Mesenchymal stem cell (in vitro differentiated cells and primary cell): ENCODE data around the gene KIF2B.
"Not testable (repeated sequence)": the region's sequence is repeated elsewhere in the genome, so short reads cannot be mapped to it uniquely, and the experiment has no call there.

ENCODE experiments used
- DNase-seq: peaks from one replicate; pipeline ENCODE4 v3.0.0-alpha.2; 2013
- H2AFZ ChIP-seq: one replicate; pipeline ENCODE4 v1.6.1; 2013; ENCODE audit warnings: low read depth, mild to moderate bottlenecking, control low read depth, inconsistent platforms, low read length, moderate library complexity
- H2AK5ac ChIP-seq: 2 replicates; pipeline ENCODE4 v1.6.1; 2013; ENCODE audit warnings: low read length, moderate library complexity, mild to moderate bottlenecking, inconsistent platforms; ENCODE audit not compliant: severe bottlenecking
- H2BK120ac ChIP-seq: one replicate; pipeline ENCODE4 v1.6.1; 2013; ENCODE audit warnings: low read depth, mild to moderate bottlenecking, inconsistent platforms, low read length, moderate library complexity
- H2BK12ac ChIP-seq, 2 experiments: one replicate each; pipeline ENCODE4 v1.6.1; 2013; ENCODE audit warnings: inconsistent platforms in 2 of 2, low read length in 2 of 2, mild to moderate bottlenecking in 2 of 2, moderate library complexity in 2 of 2, control low read depth in 1 of 2
- H2BK15ac ChIP-seq: one replicate; pipeline ENCODE4 v1.6.1; 2013; ENCODE audit warnings: mild to moderate bottlenecking, low read depth, inconsistent platforms; ENCODE audit not compliant: poor library complexity, severe bottlenecking
- H2BK5ac ChIP-seq: 2 replicates; pipeline ENCODE4 v1.6.1; 2013; ENCODE audit warnings: low read depth, mild to moderate bottlenecking, low read length, control low read depth, inconsistent platforms; ENCODE audit not compliant: poor library complexity, severe bottlenecking
- H3K14ac ChIP-seq, 2 experiments: one replicate each; pipeline ENCODE4 v1.6.1; 2013; ENCODE audit warnings: inconsistent platforms in 2 of 2, low read length in 2 of 2, control low read depth in 1 of 2, mild to moderate bottlenecking in 1 of 2, moderate library complexity in 1 of 2
- H3K18ac ChIP-seq, 2 experiments: one replicate each; pipeline ENCODE4 v1.6.1; 2013; ENCODE audit warnings: inconsistent platforms in 2 of 2, low read length in 2 of 2, control low read depth in 1 of 2, low read depth in 1 of 2, mild to moderate bottlenecking in 1 of 2
- H3K23ac ChIP-seq, 2 experiments: one replicate each; pipeline ENCODE4 v1.6.1; 2013; ENCODE audit warnings: inconsistent platforms in 2 of 2, low read length in 2 of 2, mild to moderate bottlenecking in 2 of 2, moderate library complexity in 2 of 2, control low read depth in 1 of 2
- H3K27ac ChIP-seq: 2 replicates; pipeline ENCODE4 v1.5.1; 2013; ENCODE audit warnings: mild to moderate bottlenecking, moderate library complexity, low read length, control low read depth, inconsistent platforms; ENCODE audit not compliant: poor library complexity, severe bottlenecking
- H3K27me3 ChIP-seq, 2 experiments: 2 replicates each; pipeline versions ENCODE4 v1.6.1 to v1.7.0; 2013; ENCODE audit warnings: low read length in 2 of 2, mild to moderate bottlenecking in 2 of 2, moderate library complexity in 2 of 2, control low read depth in 1 of 2, inconsistent platforms in 1 of 2; ENCODE audit not compliant: control insufficient read depth in 1 of 2, insufficient read depth in 1 of 2
- H3K36me3 ChIP-seq, 2 experiments: 2 replicates each; pipeline versions ENCODE4 v1.6.1 to v1.7.0; 2013; ENCODE audit warnings: low read length in 2 of 2, control low read depth in 1 of 2, inconsistent platforms in 1 of 2, low read depth in 1 of 2, mild to moderate bottlenecking in 1 of 2; ENCODE audit not compliant: insufficient read depth in 2 of 2, control insufficient read depth in 1 of 2
- H3K4ac ChIP-seq, 2 experiments: one replicate each; pipeline ENCODE4 v1.6.1; 2013; ENCODE audit warnings: inconsistent platforms in 2 of 2, low read length in 2 of 2, mild to moderate bottlenecking in 2 of 2, moderate library complexity in 2 of 2, control low read depth in 1 of 2, low read depth in 1 of 2
- H3K4me1 ChIP-seq: 2 replicates; pipeline ENCODE4 v1.6.1; 2013; ENCODE audit warnings: low read depth, low read length, control low read depth; ENCODE audit not compliant: control insufficient read depth, insufficient read depth
- H3K4me2 ChIP-seq: 2 replicates; pipeline ENCODE4 v1.6.1; 2013; ENCODE audit warnings: low read length, mild to moderate bottlenecking, inconsistent platforms; ENCODE audit not compliant: poor library complexity, severe bottlenecking
- H3K4me3 ChIP-seq, 2 experiments: 2 replicates each; pipeline versions ENCODE4 v1.5.1 to v1.7.0; 2013; ENCODE audit warnings: low read length in 2 of 2, mild to moderate bottlenecking in 2 of 2, control low read depth in 1 of 2, low read depth in 1 of 2; ENCODE audit not compliant: insufficient read depth in 1 of 2
- H3K79me1 ChIP-seq: replicated peaks from 2 replicates; pipeline ENCODE4 v1.6.1; 2013; ENCODE audit warnings: mild to moderate bottlenecking, control low read depth, low read length, inconsistent platforms; ENCODE audit not compliant: poor library complexity, severe bottlenecking
- H3K9ac ChIP-seq: 2 replicates; pipeline ENCODE4 v1.7.0; 2013; ENCODE audit warnings: mild to moderate bottlenecking, low read length, moderate library complexity
- H3K9me3 ChIP-seq: 2 replicates; pipeline ENCODE4 v1.7.0; 2013; ENCODE audit warnings: mild to moderate bottlenecking, low read length; ENCODE audit not compliant: control insufficient read depth
- H4K8ac ChIP-seq: one replicate; pipeline ENCODE4 v1.6.1; 2013; ENCODE audit warnings: inconsistent platforms, mild to moderate bottlenecking, low read length, moderate library complexity
- H4K91ac ChIP-seq: one replicate; pipeline ENCODE4 v1.6.1; 2013; ENCODE audit warnings: mild to moderate bottlenecking, low read length, inconsistent platforms
- WGBS: methylation state at CpG from one replicate; pipeline ENCODE4 v1.1.7; 2013; ENCODE audit warnings: mixed read lengths; 5-methylcytosine and 5-hydroxymethylcytosine counted together

The KIF2B gene

DNA sequence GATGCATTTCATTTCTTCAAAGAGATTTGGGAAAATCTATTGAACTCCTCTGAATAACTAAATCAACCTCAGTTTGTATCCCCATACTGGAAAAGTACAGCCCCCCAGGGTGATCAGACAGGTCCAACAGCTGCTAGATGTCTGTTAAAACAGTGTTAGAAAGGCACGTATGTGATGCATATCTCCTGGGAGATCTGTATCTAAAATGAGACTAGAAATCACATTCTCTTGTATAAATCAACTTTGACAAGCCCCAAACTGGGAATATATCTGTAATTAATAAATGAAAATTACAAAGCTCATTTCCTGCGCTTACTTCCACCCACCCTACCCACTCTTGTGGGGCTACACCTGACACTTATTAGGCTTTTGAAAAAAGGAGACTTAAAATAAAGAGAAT is 3.8 kb upstream of the KIF2B start:
- H2BK5ac ChIP-seq: no peak overlapping the region
- no peak overlapping the region for H3K4ac ChIP-seq
- no peak for DNase-seq
- H3K23ac ChIP-seq: no peak overlapping the region
- H3K9me3 ChIP-seq: peaks cover 13% of the 10 kb centered on the region
- H2BK15ac ChIP-seq: no peak overlapping the region
- no peak overlapping the region for H2BK120ac ChIP-seq
- no peak overlapping the region for H3K14ac ChIP-seq
- H3K4me3 ChIP-seq: no peak overlapping the region
- H3K4me2 ChIP-seq: no peak overlapping the region
- no peaks in the 10 kb centered on the region for H3K36me3 ChIP-seq
- H3K18ac ChIP-seq: no peak overlapping the region
- no peak overlapping the region for H2AK5ac ChIP-seq
- H2AFZ ChIP-seq: no peak overlapping the region
- H4K8ac ChIP-seq: no peak overlapping the region
- no peaks in the 10 kb centered on the region for H3K4me1 ChIP-seq
- no peak overlapping the region for H2BK12ac ChIP-seq
- no CpG with 5 or more reads among the region's 2 CpGs for WGBS
- no peak overlapping the region for H4K91ac ChIP-seq
- H3K27ac ChIP-seq: no peak overlapping the region
- H3K27me3 ChIP-seq: no peaks in the 10 kb centered on the region
- no peak overlapping the region for H3K9ac ChIP-seq
- no peaks in the 10 kb centered on the region for H3K79me1 ChIP-seq

DNA sequence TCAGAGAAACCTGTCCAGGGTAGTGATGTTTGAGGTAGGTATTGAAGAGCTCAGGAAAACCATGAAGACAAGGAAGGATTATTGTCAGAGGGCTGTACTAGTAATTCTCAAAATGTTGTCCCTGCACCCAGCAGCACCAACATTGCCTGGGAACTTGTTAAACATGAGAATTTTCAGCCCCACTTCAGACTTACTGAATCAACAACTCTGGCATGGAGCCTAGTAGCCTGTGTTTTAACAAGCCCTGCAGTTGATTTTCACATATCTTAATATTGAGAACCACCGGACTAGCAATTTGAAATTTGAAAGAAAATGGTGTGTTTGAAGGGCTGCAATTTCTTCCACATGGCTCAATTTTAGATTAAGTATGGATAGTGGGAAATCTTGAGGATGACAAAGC is 2.8 kb upstream of the KIF2B start:
- H3K4ac ChIP-seq: no peak overlapping the region
- no peaks in the 10 kb centered on the region for H3K36me3 ChIP-seq
- H3K9me3 ChIP-seq: peaks cover 13% of the 10 kb centered on the region
- H3K4me3 ChIP-seq: no peak overlapping the region
- H3K4me2 ChIP-seq: no peak overlapping the region
- H3K18ac ChIP-seq: no peak overlapping the region
- no peak for DNase-seq
- H4K8ac ChIP-seq: no peak overlapping the region
- H4K91ac ChIP-seq: no peak overlapping the region
- H2BK12ac ChIP-seq: no peak overlapping the region
- no peak overlapping the region for H2BK15ac ChIP-seq
- H3K9ac ChIP-seq: no peak overlapping the region
- H3K27ac ChIP-seq: no peak overlapping the region
- H3K23ac ChIP-seq: no peak overlapping the region
- WGBS: 100% methylated on average over 1 of the region's 1 CpG
- no peaks in the 10 kb centered on the region for H3K4me1 ChIP-seq
- no peaks in the 10 kb centered on the region for H3K27me3 ChIP-seq
- H2BK5ac ChIP-seq: no peak overlapping the region
- no peak overlapping the region for H3K14ac ChIP-seq
- H2BK120ac ChIP-seq: no peak overlapping the region
- H2AK5ac ChIP-seq: no peak overlapping the region
- no peaks in the 10 kb centered on the region for H3K79me1 ChIP-seq
- no peak overlapping the region for H2AFZ ChIP-seq

DNA sequence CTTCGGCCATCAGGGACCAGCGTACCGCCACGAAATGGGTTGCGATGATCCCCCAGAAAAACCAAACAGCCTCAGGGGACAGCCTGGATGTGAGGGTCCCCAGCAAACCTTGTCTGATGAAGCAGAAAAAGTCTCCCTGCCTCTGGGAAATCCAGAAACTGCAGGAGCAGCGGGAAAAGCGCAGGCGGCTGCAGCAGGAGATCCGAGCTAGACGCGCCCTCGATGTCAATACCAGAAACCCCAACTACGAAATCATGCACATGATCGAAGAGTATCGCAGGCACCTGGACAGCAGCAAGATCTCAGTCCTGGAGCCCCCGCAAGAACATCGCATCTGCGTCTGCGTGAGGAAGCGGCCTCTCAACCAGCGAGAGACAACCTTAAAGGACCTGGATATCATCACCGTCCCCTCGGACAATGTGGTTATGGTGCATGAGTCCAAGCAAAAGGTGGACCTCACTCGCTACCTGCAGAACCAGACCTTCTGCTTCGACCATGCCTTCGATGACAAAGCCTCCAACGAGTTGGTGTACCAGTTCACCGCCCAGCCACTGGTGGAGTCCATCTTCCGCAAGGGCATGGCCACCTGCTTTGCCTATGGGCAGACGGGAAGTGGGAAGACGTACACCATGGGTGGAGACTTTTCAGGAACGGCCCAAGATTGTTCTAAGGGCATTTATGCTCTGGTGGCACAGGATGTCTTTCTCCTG is 769 bp downstream of the KIF2B start:
- WGBS: 91% methylated on average over 32 of the region's 32 CpGs
- Histone ChIP-seq H2AK5ac (no peak overlapping the region), H2BK5ac (no peak overlapping the region), H3K4me2 (no peak overlapping the region), H3K18ac (no peak overlapping the region), H2BK12ac (no peak overlapping the region), H3K27ac (no peak overlapping the region), H3K27me3 (no peaks in the 10 kb centered on the region), H2BK120ac (no peak overlapping the region), H3K9me3 (peaks cover 13% of the 10 kb centered on the region), H3K23ac (no peak overlapping the region), H3K9ac (no peak overlapping the region), H3K79me1 (no peaks in the 10 kb centered on the region), H3K4me3 (no peak overlapping the region), H3K14ac (no peak overlapping the region), H2AFZ (no peak overlapping the region), H3K4me1 (no peaks in the 10 kb centered on the region), H2BK15ac (no peak overlapping the region), H4K91ac (no peak overlapping the region), H3K36me3 (no peaks in the 10 kb centered on the region), H3K4ac (no peak overlapping the region), H4K8ac (no peak overlapping the region)
- no peak for DNase-seq

DNA sequence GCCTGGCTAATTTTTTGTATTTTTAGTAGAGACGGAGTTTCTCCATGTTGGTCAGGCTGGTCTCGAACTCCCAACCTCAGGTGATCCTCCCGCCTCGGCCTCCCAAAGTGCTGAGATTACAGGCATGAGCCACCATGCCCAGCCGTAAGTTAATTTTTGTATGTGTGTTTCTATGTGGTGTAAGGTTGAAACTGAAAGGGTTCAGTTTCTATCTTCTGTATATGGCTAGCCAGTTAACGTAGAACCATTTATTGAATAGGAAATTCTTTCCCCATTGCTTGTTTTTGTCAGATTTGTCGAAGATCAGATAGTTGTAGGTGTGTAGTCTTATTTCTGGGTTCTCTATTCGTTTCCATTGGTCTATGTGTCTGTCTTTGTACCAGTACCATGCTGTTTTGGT is 12.0 kb downstream of the KIF2B start:
- not testable (repeated sequence) for H3K4me2 ChIP-seq, H3K14ac ChIP-seq, H2BK5ac ChIP-seq, H2BK120ac ChIP-seq, H3K4me3 ChIP-seq, DNase-seq, H4K8ac ChIP-seq, H3K4me1 ChIP-seq, H3K23ac ChIP-seq, H2BK15ac ChIP-seq, H3K79me1 ChIP-seq, H3K9ac ChIP-seq, H3K36me3 ChIP-seq, H2AFZ ChIP-seq, H3K27ac ChIP-seq, H4K91ac ChIP-seq, H2BK12ac ChIP-seq, H3K4ac ChIP-seq, H3K18ac ChIP-seq, H3K27me3 ChIP-seq, H2AK5ac ChIP-seq
- peaks cover 13% of the 10 kb centered on the region for H3K9me3 ChIP-seq
- 68% methylated on average over 8 of the region's 8 CpGs for whole genome bisulfite sequencing
